ENCODE results near the gene WDR45.
"Not testable (repeated sequence)": the region's sequence is repeated elsewhere in the genome, so short reads cannot be mapped to it uniquely, and the experiment has no call there.

The WDR45 gene

GRCh38 chrX:49079489-49080428, at the start of gene WDR45:
Gene WDR45 (minus strand): TSS chrX:49079887. CDS start chrX:49078095, 1,792 bp downstream.
- peak; percentile 45 to 50 for DNase-seq (ENCODE audit: low read depth in 2 of 2)

GRCh38 chrX:49129427-49129826, 49.7 kb upstream of the WDR45 start:
- DNase-seq (ENCODE audit: low read depth in 2 of 2), result no peak

GRCh38 chrX:49127742-49128258, 48.1 kb upstream of the WDR45 start:
- not testable (repeated sequence) for DNase-seq (ENCODE audit: low read depth in 2 of 2)

GRCh38 chrX:49122499-49122898, 42.8 kb upstream of the WDR45 start:
- DNase-seq (ENCODE audit: low read depth in 2 of 2), result no peak

GRCh38 chrX:49120091-49120490, 40.4 kb upstream of the WDR45 start:
- no peak for DNase-seq (ENCODE audit: low read depth in 2 of 2)

- no peak for DNase-seq (ENCODE audit: low read depth in 2 of 2)
Measured at GRCh38 chrX:49117581-49117980, 37.9 kb upstream of the WDR45 start.

GRCh38 chrX:49116716-49117115, 37.0 kb upstream of the WDR45 start:
- DNase-seq (ENCODE audit: low read depth in 2 of 2), result no peak

- DNase-seq (ENCODE audit: low read depth in 2 of 2), result no peak
Measured at GRCh38 chrX:49116076-49116475, 36.4 kb upstream of the WDR45 start.

- DNase-seq (ENCODE audit: low read depth in 2 of 2), result no peak
Measured at GRCh38 chrX:49111791-49112190, 32.1 kb upstream of the WDR45 start.

GRCh38 chrX:49110417-49110816, 30.7 kb upstream of the WDR45 start:
- no peak for DNase-seq (ENCODE audit: low read depth in 2 of 2)

- DNase-seq (ENCODE audit: low read depth in 2 of 2), result no peak
Measured at GRCh38 chrX:49108641-49109040, 29.0 kb upstream of the WDR45 start.

- DNase-seq (ENCODE audit: low read depth in 2 of 2), result no peak
Measured at GRCh38 chrX:49106930-49107329, 27.2 kb upstream of the WDR45 start.

- DNase-seq (ENCODE audit: low read depth in 2 of 2), result no peak
Measured at GRCh38 chrX:49106296-49106695, 26.6 kb upstream of the WDR45 start.

GRCh38 chrX:49103637-49104036, 23.9 kb upstream of the WDR45 start:
- DNase-seq (ENCODE audit: low read depth in 2 of 2), result no peak

GRCh38 chrX:49102190-49102589, 22.5 kb upstream of the WDR45 start:
- no peak for DNase-seq (ENCODE audit: low read depth in 2 of 2)

- no peak for DNase-seq (ENCODE audit: low read depth in 2 of 2)
Measured at GRCh38 chrX:49101629-49101984, 21.9 kb upstream of the WDR45 start.

GRCh38 chrX:49100704-49101628, 21.3 kb upstream of the WDR45 start:
- DNase-seq (ENCODE audit: low read depth in 2 of 2), result peak; percentile 69 to 73

- DNase-seq (ENCODE audit: low read depth in 2 of 2), result no peak
Measured at GRCh38 chrX:49096419-49096818, 16.7 kb upstream of the WDR45 start.

- no peak for DNase-seq (ENCODE audit: low read depth in 2 of 2)
Measured at GRCh38 chrX:49089553-49089952, 9.9 kb upstream of the WDR45 start.

- no peak for DNase-seq (ENCODE audit: low read depth in 2 of 2)
Measured at GRCh38 chrX:49082271-49082871, 2.7 kb upstream of the WDR45 start.

GRCh38 chrX:49077941-49078340, 1.7 kb downstream of the WDR45 start:
- DNase-seq (ENCODE audit: low read depth in 2 of 2), result no peak

- no peak for DNase-seq (ENCODE audit: low read depth in 2 of 2)
Measured at GRCh38 chrX:49075347-49075746, 4.3 kb downstream of the WDR45 start.

Data from stimulated activated CD8-positive, alpha-beta memory T cell treated with anti-CD3 and anti-CD28 coated beads, Interleukin-7, amount 100 ng/mL, for 1 hour (primary cell).